HG02852 (cell line): ENCODE measurements around the gene SUSD1.
A peak's percentile ranks its signal among the peaks of the same experiment; 100 is the strongest.
"Not testable (repeated sequence)": the region's sequence is repeated elsewhere in the genome, so short reads cannot be mapped to it uniquely, and the experiment has no call there.

Experiments used
- ATAC-seq: cut with Tn5 transposase; IDR thresholded peaks from one replicate; pipeline ENCODE4 v1.9.1; 2021; ENCODE audit warnings: mild to moderate bottlenecking, moderate library complexity; ENCODE audit not compliant: unreplicated experiment

The SUSD1 gene

GRCh38 chr9:112104401-112104800, 70.7 kb downstream of the SUSD1 start:
- no peak for ATAC-seq

- no peak for ATAC-seq
Observed at GRCh38 chr9:112103405-112103804, 71.7 kb downstream of the SUSD1 start.

- ATAC-seq = peak; percentile 60
Observed at GRCh38 chr9:112097712-112098688, 77.1 kb downstream of the SUSD1 start.

- ATAC-seq = no peak
Observed at GRCh38 chr9:112094948-112095681, 80.0 kb downstream of the SUSD1 start.

GRCh38 chr9:112094241-112094640, 80.9 kb downstream of the SUSD1 start:
- no peak for ATAC-seq

- ATAC-seq = no peak
Observed at GRCh38 chr9:112093870-112094216, 81.3 kb downstream of the SUSD1 start.

GRCh38 chr9:112093147-112093869, 81.8 kb downstream of the SUSD1 start:
- ATAC-seq = no peak

- ATAC-seq = no peak
Observed at GRCh38 chr9:112091810-112092209, 83.3 kb downstream of the SUSD1 start.

GRCh38 chr9:112087506-112087905, 87.6 kb downstream of the SUSD1 start:
- no peak for ATAC-seq

GRCh38 chr9:112086627-112087026, 88.5 kb downstream of the SUSD1 start:
- no peak for ATAC-seq

- ATAC-seq = no peak
Observed at GRCh38 chr9:112084907-112085306, 90.2 kb downstream of the SUSD1 start.

- no peak for ATAC-seq
Observed at GRCh38 chr9:112084334-112084733, 90.8 kb downstream of the SUSD1 start.

GRCh38 chr9:112081918-112082729, 93.0 kb downstream of the SUSD1 start:
- no peak for ATAC-seq

- ATAC-seq = no peak
Observed at GRCh38 chr9:112080831-112081542, 94.1 kb downstream of the SUSD1 start.

GRCh38 chr9:112078432-112078831, 96.7 kb downstream of the SUSD1 start:
- peak; percentile 41 for ATAC-seq

GRCh38 chr9:112076814-112077213, 98.3 kb downstream of the SUSD1 start:
- peak; percentile 50 for ATAC-seq

GRCh38 chr9:112075009-112075378, 100.1 kb downstream of the SUSD1 start:
- ATAC-seq = no peak

GRCh38 chr9:112074250-112075008, 100.7 kb downstream of the SUSD1 start:
- peak; percentile 48 for ATAC-seq

- not testable (repeated sequence) for ATAC-seq
Observed at GRCh38 chr9:112073639-112074173, 101.4 kb downstream of the SUSD1 start.
